22Rv1 (cell line): ENCODE data around the gene PLRG1.

Experiments
- CTCF ChIP-seq: fragments of 450-650 bp; IDR thresholded peaks from 2 replicates; pipeline ENCODE4 v1.5.1; 2017; ENCODE audit warnings: mild to moderate bottlenecking
- ZFX ChIP-seq: fragments of 450-650 bp; IDR thresholded peaks from 2 replicates; pipeline ENCODE4 v1.6.1; 2017; ENCODE audit warnings: antibody characterized with exemption, borderline replicate concordance

- TF ChIP-seq CTCF (no peak), ZFX (no peak)
Measured at GRCh38 chr4:154490234-154490582, 60.0 kb downstream of the PLRG1 start.
